SU-DHL-6 (cell line): ENCODE measurements around the gene ZNF75A.

Experiments
- EZH2phosphoT487 ChIP-seq: fragments of 200-600 bp; sonication (generic), shearing (Covaris generic); conservative IDR thresholded peaks from 2 replicates; pipeline ENCODE4 v1.6.1; 2018; ENCODE audit warnings: mild to moderate bottlenecking, antibody characterized with exemption, low read length, moderate library complexity, mixed read lengths
- TF ChIP-seq, protein P1 (sequence below): fragments of 200-600 bp; sonication (generic); IDR thresholded peaks from one replicate; pipeline ENCODE4 v1.5.1; 2017; ENCODE audit warnings: antibody characterized with exemption, mild to moderate bottlenecking, low read length, moderate library complexity; ENCODE audit not compliant: insufficient read depth, poor library complexity, severe bottlenecking

- TF ChIP-seq, protein P1, sequence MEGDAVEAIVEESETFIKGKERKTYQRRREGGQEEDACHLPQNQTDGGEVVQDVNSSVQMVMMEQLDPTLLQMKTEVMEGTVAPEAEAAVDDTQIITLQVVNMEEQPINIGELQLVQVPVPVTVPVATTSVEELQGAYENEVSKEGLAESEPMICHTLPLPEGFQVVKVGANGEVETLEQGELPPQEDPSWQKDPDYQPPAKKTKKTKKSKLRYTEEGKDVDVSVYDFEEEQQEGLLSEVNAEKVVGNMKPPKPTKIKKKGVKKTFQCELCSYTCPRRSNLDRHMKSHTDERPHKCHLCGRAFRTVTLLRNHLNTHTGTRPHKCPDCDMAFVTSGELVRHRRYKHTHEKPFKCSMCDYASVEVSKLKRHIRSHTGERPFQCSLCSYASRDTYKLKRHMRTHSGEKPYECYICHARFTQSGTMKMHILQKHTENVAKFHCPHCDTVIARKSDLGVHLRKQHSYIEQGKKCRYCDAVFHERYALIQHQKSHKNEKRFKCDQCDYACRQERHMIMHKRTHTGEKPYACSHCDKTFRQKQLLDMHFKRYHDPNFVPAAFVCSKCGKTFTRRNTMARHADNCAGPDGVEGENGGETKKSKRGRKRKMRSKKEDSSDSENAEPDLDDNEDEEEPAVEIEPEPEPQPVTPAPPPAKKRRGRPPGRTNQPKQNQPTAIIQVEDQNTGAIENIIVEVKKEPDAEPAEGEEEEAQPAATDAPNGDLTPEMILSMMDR, result no peak
- no peak for TF ChIP-seq EZH2phosphoT487
These were observed 43.9 kb downstream of the ZNF75A start for GRCh38 chr16:3349175-3349574.
